Limb (tissue), 2 donors: ENCODE measurements around the gene PCDHGA1.
A peak's percentile ranks its signal among the peaks of the same experiment; 100 is the strongest.

Source experiments
- DNase-seq, 2 donors: peaks; one replicate each; pipeline ENCODE4 v3.0.0-alpha.2; 2016; ENCODE audit errors: extremely low spot score in 2 of 2

The PCDHGA1 gene

DNA sequence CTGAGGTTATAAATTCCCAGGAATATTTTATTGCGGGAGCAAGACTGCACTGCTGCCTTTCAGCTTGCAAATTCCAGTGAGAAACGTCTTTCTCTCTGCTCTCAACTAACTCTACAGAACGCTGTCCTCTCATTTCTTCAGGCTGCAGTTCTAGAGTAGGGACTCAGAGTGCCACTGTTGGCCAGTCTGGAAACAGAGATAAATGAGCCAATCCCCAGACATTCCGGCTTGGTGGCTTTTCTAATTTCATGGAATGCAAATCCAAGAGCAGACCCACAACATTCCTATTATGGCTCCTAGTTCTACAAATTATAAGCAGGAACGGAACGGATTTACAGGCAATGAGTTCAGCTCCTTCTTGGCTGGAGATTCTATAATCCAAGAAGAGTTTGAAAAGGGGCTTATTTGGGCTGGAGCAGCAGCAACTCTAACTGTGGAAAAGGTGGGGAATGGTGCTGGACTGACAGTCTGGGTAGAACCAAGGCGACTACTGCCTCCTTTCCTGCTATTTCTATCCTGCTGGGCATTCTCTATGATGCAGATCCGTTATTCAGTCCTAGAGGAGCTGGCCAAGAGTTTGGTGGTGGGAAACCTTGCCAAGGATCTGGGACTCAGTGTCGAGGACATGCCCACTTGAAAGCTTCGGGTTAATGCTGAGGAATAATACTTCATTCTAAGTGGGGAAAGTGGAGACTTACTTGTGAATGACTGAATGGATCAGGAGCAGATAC lies 109.3 kb downstream of the PCDHGA1 start:
- no peak for DNase-seq

DNA sequence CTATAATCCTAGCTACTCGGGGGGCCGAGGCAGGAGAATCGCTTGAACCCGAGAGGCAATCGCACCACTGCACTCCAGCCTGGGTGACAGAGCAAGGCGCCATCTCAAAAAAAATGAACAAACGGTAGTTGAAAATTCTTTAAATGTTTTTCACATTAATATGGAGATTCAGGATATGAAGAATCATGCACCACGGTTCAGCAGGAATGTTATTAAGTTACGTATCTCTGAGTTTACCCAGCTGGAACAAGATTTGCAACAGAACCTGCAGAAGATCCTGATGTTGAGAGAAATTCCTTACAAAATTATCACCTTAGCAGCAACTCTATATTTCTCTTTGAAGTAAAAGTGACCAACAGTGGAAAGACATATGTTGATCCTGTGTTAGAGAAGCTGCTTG lies 110.0 kb downstream of the PCDHGA1 start:
- DNase-seq = no peak

DNA sequence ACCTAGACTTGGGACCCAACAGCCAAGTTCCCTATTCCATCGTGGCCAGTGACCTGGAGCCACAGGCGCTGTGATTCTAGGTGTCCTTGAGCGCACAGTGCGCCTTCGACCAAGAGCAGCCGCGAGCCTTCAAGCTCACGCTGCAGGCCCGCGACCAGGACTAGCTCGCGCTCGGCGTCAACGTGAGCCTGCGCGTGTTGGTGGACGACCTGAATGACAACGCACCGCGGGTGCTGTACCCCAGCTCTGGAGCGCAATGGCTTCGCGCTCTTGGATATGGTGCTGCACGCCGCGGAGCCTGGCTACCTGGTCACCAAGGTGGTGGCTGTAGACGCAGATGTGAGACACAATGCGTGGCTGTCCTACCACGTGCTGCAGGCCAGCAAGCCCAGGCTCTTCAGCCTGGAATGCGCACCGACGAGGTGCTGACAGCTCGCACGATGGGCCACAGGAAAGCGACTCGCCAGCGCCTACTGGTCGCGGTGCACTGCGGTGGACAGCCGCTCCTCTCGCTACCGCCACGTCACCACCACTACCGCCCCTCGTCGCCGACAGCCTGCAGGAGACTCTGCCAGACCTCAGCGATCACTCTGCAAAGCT lies 111.4 kb downstream of the PCDHGA1 start:
- DNase-seq = no peak

DNA sequence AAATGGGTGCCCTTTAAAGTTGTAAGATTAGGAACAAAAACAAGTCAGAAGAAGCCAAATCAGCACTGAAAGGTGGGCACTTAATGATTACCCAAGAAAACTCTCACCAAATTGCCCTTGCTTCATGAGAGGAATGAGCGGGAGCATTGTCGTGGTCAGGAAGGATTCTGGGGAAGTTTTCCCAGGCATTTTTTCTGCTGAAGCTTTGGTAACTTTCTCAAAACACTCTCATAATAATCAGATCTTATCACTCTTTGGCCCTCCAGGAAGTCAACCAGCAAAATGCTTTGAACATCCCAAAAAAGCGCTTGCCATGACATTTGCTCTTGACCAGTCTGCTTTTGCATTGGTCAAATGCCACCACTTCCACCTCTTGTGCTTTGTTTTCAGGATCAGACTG lies 135.0 kb downstream of the PCDHGA1 start:
- no peak for DNase-seq

DNA sequence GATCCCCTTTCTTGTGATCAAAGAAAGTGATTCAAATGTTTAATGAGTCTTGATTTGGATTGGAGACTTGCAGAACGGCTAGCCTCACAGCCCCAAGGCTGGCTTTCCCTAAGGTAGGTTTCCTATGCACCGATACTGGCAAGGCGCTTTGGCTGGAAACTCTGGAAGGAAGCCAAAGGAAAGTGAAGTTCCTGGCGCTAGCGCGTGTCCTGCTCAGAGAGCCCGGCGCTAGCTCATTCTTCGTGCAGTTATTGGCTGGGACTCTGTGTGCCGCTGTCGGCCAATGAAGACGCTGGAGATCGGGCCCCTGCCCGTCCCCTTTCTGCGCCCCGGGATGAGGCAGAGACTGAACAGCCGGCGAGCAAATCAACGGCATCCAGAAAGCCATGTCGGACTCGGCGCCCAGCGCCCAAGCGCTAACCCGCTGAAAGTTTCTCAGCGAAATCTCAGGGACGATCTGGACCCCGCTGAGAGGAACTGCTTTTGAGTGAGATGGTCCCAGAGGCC lies 145.4 kb downstream of the PCDHGA1 start, which contains the start of gene PCDHGC3:
Gene PCDHGC3 (plus strand): TSS at position 342 of the 507 bp plus-strand sequence. CDS start 151 bp downstream, at position 493.
- DNase-seq = peak; percentile 91 to 96

DNA sequence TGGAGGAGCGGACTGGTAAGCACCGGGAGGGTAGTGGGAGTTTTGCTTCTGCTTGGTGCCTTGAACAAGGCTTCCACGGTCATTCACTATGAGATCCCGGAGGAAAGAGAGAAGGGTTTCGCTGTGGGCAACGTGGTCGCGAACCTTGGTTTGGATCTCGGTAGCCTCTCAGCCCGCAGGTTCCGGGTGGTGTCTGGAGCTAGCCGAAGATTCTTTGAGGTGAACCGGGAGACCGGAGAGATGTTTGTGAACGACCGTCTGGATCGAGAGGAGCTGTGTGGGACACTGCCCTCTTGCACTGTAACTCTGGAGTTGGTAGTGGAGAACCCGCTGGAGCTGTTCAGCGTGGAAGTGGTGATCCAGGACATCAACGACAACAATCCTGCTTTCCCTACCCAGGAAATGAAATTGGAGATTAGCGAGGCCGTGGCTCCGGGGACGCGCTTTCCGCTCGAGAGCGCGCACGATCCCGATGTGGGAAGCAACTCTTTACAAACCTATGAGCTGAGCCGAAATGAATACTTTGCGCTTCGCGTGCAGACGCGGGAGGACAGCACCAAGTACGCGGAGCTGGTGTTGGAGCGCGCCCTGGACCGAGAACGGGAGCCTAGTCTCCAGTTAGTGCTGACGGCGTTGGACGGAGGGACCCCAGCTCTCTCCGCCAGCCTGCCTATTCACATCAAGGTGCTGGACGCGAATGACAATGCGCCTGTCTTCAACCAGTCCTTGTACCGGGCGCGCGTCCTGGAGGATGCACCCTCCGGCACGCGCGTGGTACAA lies 146.0 kb downstream of the PCDHGA1 start:
- DNase-seq = peak; percentile 70 to 88

DNA sequence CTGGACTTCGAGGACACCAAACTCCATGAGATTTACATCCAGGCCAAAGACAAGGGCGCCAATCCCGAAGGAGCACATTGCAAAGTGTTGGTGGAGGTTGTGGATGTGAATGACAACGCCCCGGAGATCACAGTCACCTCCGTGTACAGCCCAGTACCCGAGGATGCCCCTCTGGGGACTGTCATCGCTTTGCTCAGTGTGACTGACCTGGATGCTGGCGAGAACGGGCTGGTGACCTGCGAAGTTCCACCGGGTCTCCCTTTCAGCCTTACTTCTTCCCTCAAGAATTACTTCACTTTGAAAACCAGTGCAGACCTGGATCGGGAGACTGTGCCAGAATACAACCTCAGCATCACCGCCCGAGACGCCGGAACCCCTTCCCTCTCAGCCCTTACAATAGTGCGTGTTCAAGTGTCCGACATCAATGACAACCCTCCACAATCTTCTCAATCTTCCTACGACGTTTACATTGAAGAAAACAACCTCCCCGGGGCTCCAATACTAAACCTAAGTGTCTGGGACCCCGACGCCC lies 146.8 kb downstream of the PCDHGA1 start:
- DNase-seq = no peak

DNA sequence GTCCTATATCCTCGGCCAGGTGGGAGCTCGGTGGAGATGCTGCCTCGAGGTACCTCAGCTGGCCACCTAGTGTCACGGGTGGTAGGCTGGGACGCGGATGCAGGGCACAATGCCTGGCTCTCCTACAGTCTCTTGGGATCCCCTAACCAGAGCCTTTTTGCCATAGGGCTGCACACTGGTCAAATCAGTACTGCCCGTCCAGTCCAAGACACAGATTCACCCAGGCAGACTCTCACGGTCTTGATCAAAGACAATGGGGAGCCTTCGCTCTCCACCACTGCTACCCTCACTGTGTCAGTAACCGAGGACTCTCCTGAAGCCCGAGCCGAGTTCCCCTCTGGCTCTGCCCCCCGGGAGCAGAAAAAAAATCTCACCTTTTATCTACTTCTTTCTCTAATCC lies 147.5 kb downstream of the PCDHGA1 start:
- DNase-seq = no peak

DNA sequence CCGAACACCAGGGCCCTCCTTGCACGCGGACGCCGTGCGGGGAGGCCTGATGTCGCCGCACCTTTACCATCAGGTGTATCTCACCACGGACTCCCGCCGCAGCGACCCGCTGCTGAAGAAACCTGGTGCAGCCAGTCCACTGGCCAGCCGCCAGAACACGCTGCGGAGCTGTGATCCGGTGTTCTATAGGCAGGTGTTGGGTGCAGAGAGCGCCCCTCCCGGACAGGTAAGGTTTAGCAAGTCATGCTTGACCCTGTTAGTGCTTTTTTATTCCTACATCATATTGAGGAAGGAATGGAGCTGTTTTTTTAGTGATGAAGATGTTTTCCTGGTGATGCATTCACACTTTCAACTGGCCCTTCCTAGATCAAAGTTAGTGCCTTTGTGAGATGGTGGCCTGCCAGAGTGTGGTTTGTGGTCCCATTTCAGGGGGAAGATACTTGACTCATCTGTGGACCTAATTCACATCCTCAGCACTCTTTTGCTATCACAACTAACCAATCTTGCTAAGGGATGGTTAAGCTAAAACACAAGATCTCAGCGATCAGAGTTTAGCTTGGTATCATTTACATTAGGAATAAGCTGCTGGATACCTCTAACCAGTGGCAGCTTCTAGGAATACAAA lies 148.1 kb downstream of the PCDHGA1 start:
- no peak for DNase-seq

DNA sequence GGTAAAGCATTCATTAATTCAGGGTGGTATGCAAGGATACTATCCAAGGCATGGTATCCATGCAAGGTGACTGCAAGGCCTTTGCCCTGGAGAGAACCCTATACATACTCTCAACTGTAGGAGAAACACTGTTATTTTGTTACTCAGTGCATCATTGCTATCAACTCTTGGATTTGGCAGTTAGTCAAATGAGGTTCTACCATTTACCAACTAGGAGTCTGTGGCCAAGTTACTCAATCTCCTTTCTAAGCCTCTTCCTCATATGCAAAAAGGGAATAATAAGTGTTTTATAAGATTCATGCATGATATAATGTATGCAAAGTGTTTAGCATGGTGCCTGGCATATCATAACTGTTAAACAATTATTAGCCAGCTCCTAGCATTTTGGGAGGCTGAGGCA lies 149.5 kb downstream of the PCDHGA1 start:
- DNase-seq = no peak

DNA sequence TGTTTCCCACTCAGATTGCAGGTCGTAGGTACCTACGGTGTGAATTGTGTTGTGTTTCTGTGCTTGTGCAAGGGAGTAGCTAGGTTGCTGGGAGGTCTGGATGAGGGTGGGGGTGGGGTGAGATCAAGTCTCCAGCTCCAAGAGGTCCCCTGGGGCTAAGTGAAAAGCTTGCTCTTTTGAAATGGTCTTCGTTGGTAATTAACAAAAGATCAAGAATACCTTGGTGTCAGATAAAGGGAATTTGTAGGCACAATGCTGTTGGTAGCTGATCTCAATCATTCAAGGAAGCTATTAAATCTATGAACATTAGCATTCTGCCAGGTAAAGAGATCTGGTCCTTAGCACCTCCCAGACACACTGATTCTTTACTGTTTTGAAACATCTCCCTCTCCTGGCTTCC lies 153.6 kb downstream of the PCDHGA1 start:
- DNase-seq = no peak

DNA sequence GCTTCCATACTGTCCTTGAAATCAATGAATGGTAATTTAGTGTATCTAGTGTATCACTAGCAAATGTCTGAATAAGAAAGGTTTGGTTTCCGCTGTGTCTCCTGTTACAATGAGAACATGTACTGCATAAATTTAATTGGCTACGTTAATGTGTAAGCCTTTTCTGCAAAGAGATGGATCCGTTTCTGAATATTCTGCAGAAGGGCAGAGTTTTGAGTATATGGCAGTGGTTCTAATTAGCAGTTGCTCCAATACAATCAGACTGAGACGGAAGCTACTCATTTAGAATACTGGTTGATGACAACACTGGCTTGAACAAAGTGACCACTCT lies 154.0 kb downstream of the PCDHGA1 start:
- DNase-seq = no peak

DNA sequence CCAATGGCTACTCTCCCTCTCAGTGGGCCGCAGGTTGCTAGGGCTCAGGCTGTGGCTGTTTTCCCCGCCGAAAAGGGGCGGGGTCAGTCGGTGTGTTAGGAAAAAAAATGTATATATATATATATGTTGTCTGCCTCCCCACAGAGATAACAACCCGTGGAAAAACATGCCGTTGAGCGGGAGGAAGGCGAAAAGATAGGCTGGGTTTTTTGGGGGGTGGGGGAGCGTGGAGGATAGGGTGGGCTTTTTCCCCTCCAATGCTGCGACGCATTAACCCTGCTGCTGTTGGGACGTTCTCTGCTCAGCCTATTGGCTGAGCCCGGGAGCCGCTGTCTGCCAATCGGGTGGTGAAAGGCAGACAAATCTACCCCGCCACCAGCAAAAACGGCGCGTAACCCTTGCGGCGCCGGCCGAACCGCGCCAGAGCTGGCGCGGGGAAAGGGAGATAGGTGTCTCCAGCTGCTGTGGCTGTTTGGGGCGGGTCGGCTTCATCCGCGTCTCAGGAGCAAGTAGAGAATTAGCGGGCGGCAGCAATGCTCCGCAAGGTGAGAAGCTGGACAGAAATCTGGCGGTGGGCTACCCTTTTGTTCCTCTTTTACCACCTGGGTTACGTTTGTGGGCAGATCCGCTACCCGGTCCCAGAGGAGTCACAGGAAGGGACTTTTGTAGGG lies 154.5 kb downstream of the PCDHGA1 start, which contains the start of gene PCDHGC4:
Gene PCDHGC4 (plus strand): TSS at position 390 of the 671 bp plus-strand sequence. CDS start 144 bp downstream, at position 534.
- DNase-seq = peak; percentile 62 to 79

DNA sequence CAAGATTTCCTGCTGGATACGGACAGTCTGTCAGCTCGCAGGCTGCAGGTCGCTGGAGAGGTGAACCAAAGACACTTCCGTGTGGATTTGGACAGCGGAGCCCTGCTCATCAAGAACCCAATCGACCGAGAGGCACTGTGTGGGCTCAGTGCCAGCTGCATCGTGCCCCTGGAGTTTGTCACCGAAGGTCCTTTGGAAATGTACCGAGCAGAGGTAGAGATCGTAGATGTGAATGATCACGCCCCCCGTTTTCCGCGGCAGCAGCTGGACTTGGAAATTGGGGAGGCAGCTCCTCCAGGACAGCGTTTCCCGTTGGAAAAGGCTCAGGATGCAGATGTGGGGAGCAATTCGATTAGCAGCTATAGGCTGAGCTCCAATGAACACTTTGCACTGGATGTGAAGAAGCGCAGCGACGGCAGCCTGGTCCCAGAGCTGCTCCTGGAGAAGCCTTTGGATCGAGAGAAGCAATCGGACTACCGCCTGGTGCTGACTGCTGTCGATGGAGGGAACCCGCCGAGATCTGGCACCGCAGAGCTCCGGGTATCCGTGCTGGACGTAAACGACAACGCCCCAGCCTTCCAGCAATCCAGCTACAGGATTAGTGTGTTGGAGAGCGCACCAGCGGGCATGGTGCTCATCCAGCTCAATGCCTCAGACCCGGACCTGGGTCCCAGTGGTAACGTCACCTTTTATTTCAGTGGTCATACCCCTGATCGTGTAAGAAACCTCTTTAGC lies 155.2 kb downstream of the PCDHGA1 start:
- no peak for DNase-seq

DNA sequence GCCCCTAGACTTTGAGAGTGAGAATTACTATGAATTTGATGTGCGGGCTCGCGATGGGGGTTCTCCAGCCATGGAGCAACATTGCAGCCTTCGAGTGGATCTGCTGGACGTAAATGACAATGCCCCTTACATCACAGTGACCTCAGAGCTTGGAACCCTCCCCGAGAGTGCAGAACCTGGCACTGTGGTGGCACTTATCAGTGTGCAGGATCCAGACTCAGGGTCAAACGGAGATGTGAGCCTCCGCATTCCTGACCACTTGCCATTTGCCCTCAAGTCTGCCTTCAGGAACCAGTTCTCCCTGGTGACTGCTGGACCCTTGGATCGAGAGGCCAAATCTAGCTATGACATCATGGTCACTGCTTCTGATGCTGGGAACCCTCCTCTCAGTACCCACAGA lies 155.8 kb downstream of the PCDHGA1 start:
- DNase-seq = no peak

DNA sequence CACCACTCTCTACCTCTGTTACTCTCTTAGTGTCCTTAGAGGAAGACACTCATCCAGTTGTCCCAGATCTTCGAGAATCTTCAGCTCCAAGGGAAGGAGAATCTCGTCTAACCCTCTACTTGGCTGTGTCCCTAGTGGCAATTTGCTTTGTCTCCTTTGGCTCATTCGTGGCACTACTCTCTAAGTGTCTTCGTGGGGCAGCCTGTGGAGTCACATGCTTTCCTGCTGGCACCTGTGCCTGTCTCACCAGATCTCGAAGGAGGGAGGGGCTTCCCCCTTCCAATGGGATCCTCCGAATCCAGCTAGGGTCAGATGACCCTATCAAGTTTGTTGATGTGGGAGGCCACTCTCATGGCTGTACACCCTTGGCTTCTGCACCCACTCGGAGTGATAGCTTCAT lies 156.8 kb downstream of the PCDHGA1 start:
- DNase-seq = no peak

DNA sequence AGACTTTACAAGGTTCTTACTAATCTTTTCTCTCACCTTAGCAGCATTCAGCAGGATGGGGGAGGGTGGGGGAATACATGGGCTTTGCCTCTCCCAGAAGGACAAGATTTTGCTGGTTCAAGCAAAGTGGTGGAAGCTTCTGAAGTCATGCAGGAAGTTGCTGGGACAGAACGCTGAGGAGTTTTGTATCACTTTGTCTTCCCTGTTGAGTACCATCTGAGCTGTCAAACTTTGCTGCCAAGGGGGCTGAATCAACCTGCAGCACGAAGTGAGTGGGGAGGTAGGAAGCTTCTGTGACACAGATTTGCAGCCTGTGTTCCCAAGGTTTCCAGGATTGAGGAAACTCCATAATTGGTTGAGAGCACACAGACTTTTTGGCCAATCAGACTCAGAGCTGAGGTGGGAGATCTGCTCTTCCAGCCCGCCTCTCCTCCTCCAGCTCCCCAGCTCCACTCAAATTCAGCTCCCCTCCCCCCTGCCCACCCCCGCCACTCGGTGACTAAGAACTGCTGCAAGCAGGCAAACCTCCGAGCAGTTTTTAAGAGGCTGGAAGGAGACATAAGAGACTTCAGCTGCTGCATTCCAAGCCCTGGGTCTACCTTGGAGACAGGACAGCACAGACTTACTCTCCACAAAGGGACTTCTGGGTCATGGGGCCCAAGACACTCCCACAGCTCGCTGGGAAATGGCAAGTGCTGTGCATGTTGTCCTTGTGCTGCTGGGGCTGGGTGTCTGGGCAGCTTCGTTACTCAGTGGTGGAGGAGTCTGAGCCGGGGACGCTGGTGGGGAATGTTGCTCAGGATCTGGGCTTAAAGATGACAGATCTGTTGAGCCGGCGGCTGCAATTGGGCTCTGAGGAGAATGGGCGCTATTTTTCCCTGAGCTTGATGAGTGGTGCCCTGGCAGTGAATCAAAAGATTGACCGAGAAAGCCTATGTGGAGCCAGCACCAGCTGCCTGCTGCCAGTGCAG lies 158.6 kb downstream of the PCDHGA1 start, which contains the start of gene PCDHGC5:
Gene PCDHGC5 (plus strand): TSS at position 491 of the 971 bp plus-strand sequence. CDS start 160 bp downstream, at position 651.
- no peak for DNase-seq

DNA sequence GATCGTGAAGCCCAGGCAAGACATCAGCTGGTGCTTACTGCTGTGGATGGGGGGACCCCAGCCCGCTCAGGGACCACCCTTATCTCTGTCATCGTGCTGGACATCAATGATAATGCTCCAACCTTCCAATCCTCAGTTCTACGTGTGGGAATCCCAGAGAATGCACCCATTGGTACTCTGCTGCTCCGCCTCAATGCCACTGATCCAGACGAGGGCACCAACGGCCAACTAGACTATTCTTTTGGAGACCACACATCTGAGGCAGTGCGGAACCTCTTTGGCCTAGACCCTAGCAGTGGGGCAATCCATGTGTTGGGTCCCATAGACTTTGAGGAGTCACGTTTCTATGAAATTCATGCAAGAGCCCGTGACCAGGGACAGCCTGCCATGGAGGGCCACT lies 159.5 kb downstream of the PCDHGA1 start:
- no peak for DNase-seq

DNA sequence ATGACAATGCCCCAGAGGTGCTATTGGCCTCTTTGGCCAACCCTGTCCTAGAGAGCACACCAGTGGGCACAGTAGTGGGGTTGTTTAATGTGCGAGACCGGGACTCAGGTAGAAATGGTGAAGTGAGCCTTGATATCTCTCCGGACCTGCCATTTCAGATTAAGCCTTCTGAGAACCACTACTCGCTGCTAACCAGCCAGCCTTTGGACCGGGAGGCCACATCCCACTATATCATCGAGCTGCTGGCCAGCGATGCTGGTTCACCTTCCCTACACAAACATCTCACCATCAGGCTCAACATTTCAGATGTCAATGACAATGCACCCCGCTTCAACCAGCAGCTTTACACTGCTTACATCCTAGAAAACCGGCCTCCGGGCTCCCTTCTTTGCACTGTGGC lies 160.0 kb downstream of the PCDHGA1 start:
- DNase-seq = no peak
